ENCODE data around the gene PLEKHH1. TPM values are rescaled to one million over a fixed set of nuclear protein-coding genes. Genes with fewer than 3 reads are reported as not detected.

PLEKHH1 gene
- total RNA-seq, 2 experiments from 2014 or later, result 0.16 to 0.53 TPM

- intact Hi-C loops (cut with DNase I, micrococcal nuclease), result loop anchor here (1.0 to 5.0 kb wide), 4 partner anchors 44 to 178 kb away; no protein-coding TSS in a partner anchor
- CTCF ChIA-PET, result interaction anchor here (0.8 to 1.4 kb wide), 2 partner anchors 19 to 44 kb away, joined by 3 to 5 read pairs; no protein-coding TSS in a partner anchor
- peak; percentile 70 for ATAC-seq (ENCODE audit: poor library complexity)
- Histone ChIP-seq H3K9me3 (ENCODE audit: control insufficient read depth in 1 of 2, insufficient read depth in 1 of 2, low read length in 2 of 2) (no peaks in the 10 kb centered on the region), H3K4me1 (ENCODE audit: insufficient read depth, low read length) (peaks cover 5% of the 10 kb centered on the region), H3K4me3 (ENCODE audit: low read length) (no peak overlapping the region), H3K27ac (ENCODE audit: low read depth in 1 of 2, low read length in 2 of 2) (no peak overlapping the region), H3K36me3 (ENCODE audit: insufficient read depth, low read length) (no peaks in the 10 kb centered on the region), H3K27me3 (ENCODE audit: control insufficient read depth in 1 of 2, insufficient read depth in 2 of 2, low read length in 2 of 2) (peaks cover 13 to 23% of the 10 kb centered on the region in 2 experiments)
- H3K4me3 Mint-ChIP-seq, result no peak overlapping the region
- no peaks in the 10 kb centered on the region for H3K4me1 Mint-ChIP-seq (ENCODE audit: low read depth)
- peak; percentile 59 for TF ChIP-seq CTCF (IDR thresholded peaks at IDR 0.05)
- H3K27me3 Mint-ChIP-seq, result peaks cover 44% of the 10 kb centered on the region
- H3K27ac Mint-ChIP-seq, result no peak overlapping the region
- DNase-seq, result peak in 9 of 14 experiments; percentile 10 to 68 (median 36)
- H3K9me3 Mint-ChIP-seq, result no peaks in the 10 kb centered on the region
- POLR2A ChIA-PET, result no interaction called here
- no peaks in the 10 kb centered on the region for H3K36me3 Mint-ChIP-seq (ENCODE audit: low read depth)
Measured at GRCh38 chr14:67526676-67527459, 6.2 kb upstream of the PLEKHH1 start.

DNA sequence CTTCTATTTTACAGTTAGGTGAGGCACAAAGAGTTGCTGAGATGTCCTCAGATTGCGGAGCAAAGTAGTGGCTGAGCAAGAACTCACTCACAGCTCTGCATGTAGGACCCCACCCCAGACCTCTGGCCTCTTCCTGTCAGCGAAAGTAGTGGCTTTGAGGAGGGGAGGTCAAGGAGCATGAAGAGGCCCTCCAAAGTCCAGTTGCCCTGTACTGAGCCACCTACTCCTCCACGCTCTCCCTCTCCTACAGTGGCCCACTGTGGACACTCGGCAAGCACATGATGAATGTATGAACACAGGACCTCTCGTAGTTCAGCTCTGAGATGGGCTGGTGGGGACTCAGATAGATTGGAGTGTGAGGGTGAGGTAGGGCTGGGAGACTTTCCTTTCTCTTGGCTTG, 5.3 kb upstream of the PLEKHH1 start:
- H3K36me3 ChIP-seq (ENCODE audit: insufficient read depth, low read length), result no peaks in the 10 kb centered on the region
- peaks cover 13 to 28% of the 10 kb centered on the region in 2 experiments for H3K27me3 ChIP-seq (ENCODE audit: control insufficient read depth in 1 of 2, insufficient read depth in 2 of 2, low read length in 2 of 2)
- POLR2A ChIA-PET, result interaction anchor here (1.3 kb wide), 1 partner anchor 14 kb away, joined by 3 read pairs; no protein-coding TSS in a partner anchor
- H3K27ac Mint-ChIP-seq, result no peak overlapping the region
- H3K4me1 Mint-ChIP-seq (ENCODE audit: low read depth), result no peaks in the 10 kb centered on the region
- TF ChIP-seq CTCF (IDR thresholded peaks at IDR 0.05), result no peak
- no peaks in the 10 kb centered on the region for H3K9me3 ChIP-seq (ENCODE audit: control insufficient read depth in 1 of 2, insufficient read depth in 1 of 2, low read length in 2 of 2)
- intact Hi-C loops (cut with DNase I, micrococcal nuclease), result loop anchor here (2.0 to 5.0 kb wide), 3 partner anchors 45 to 177 kb away; no protein-coding TSS in a partner anchor
- H3K27ac ChIP-seq (ENCODE audit: low read depth in 1 of 2, low read length in 2 of 2), result no peak overlapping the region
- CTCF ChIA-PET, result interaction anchor here (0.6 kb wide), 1 partner anchor 101 kb away, joined by 3 read pairs; no protein-coding TSS in a partner anchor
- no peak for ATAC-seq (ENCODE audit: poor library complexity)
- no peaks in the 10 kb centered on the region for H3K36me3 Mint-ChIP-seq (ENCODE audit: low read depth)
- no peak overlapping the region for H3K4me3 Mint-ChIP-seq
- no peak overlapping the region for H3K4me3 ChIP-seq (ENCODE audit: low read length)
- no peak for DNase-seq
- H3K27me3 Mint-ChIP-seq, result peaks cover 43% of the 10 kb centered on the region
- H3K9me3 Mint-ChIP-seq, result no peaks in the 10 kb centered on the region
- H3K4me1 ChIP-seq (ENCODE audit: insufficient read depth, low read length), result peaks cover 10% of the 10 kb centered on the region

DNA sequence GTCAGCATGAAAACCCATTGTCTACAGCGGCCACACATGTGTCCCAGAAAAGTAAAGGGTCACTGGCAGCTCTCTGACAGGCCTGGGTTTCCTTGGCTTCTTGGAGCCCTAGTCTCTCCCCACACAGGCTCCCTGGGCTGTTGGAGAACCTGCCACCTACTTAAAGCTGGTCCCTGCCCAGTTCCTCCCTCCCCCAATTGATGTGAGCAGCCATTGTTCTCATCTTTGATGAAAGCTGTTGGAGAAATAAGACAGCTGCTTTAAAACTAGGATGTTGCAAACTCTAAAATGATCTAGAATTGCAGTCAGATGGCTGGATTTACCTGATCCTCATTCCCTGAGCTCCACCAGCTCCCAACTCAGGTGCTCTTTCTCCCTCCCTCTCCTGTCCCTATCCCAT, 4.8 kb upstream of the PLEKHH1 start:
- ATAC-seq (ENCODE audit: poor library complexity), result no peak
- peaks cover 43% of the 10 kb centered on the region for H3K27me3 Mint-ChIP-seq

More for the DNA sequence above, 4.8 kb upstream of the PLEKHH1 start:
- Histone ChIP-seq H3K9me3 (ENCODE audit: control insufficient read depth in 1 of 2, insufficient read depth in 1 of 2, low read length in 2 of 2) (no peaks in the 10 kb centered on the region), H3K4me1 (ENCODE audit: insufficient read depth, low read length) (peaks cover 11% of the 10 kb centered on the region), H3K27me3 (ENCODE audit: control insufficient read depth in 1 of 2, insufficient read depth in 2 of 2, low read length in 2 of 2) (peaks cover 13 to 28% of the 10 kb centered on the region in 2 experiments), H3K4me3 (ENCODE audit: low read length) (no peak overlapping the region), H3K36me3 (ENCODE audit: insufficient read depth, low read length) (no peaks in the 10 kb centered on the region), H3K27ac (ENCODE audit: low read depth in 1 of 2, low read length in 2 of 2) (no peak overlapping the region)
- ChIA-PET CTCF (interaction anchor here (0.6 kb wide), 1 partner anchor 101 kb away, joined by 3 read pairs; no protein-coding TSS in a partner anchor), POLR2A (interaction anchor here (1.3 kb wide), 1 partner anchor 15 kb away, joined by 3 read pairs; no protein-coding TSS in a partner anchor)
- TF ChIP-seq CTCF (IDR thresholded peaks at IDR 0.05), result no peak
- DNase-seq, result no peak
- Mint-ChIP-seq H3K27ac (no peak overlapping the region), H3K36me3 (ENCODE audit: low read depth) (no peaks in the 10 kb centered on the region), H3K9me3 (no peaks in the 10 kb centered on the region), H3K4me1 (ENCODE audit: low read depth) (no peaks in the 10 kb centered on the region), H3K4me3 (no peak overlapping the region)
- intact Hi-C loops (cut with DNase I, micrococcal nuclease), result loop anchor here (5.0 kb wide), 2 partner anchors 44 to 139 kb away; no protein-coding TSS in a partner anchor

All from CD4-positive, alpha-beta T cell (primary cell).